Gastroesophageal sphincter (tissue), 3 donors: ENCODE measurements around the gene BEND5.

Experiments
- EP300 ChIP-seq: sonication (generic); formaldehyde crosslinking; IDR thresholded peaks from one replicate; pipeline ENCODE4 v1.6.1; 2017; ENCODE audit warnings: antibody characterized with exemption, mild to moderate bottlenecking
- POLR2A ChIP-seq, 2 donors: fragments of 450-650 bp; IDR thresholded peaks; one replicate each; pipeline ENCODE4 v1.6.1; 2017; ENCODE audit warnings: antibody characterized with exemption in 2 of 2, mild to moderate bottlenecking in 2 of 2, moderate library complexity in 1 of 2
- TF ChIP-seq, protein P1 (sequence below), 4 experiments: fragments of 200-600 bp in 2 of 4; fragments of 450-650 bp in 2 of 4; sonication (generic) in 1 of 4; IDR thresholded peaks; one replicate each; pipeline ENCODE4 v1.5.1; 2017 to 2019; ENCODE audit warnings: antibody characterized with exemption in 4 of 4, mild to moderate bottlenecking in 2 of 4, moderate library complexity in 2 of 4

DNA sequence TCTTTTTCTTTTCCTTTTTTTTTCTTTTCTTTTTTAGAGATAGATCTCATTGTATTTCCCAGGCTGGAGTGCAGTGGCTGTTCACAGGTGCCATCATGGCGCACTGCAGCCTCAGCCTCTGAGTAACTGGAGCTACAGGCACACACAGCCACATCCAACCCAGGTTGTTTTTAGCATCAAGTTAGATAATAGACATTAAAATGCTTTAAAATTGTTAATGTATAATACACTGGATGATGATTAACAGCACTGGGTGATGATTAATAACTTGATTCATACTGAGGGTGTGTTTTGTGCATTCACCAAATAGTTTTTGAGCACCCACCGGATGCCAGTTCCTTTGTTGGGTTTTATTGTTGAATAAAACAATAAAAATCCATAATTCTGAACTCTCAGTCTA lies 75.2 kb downstream of the BEND5 start:
- TF ChIP-seq, protein P1, sequence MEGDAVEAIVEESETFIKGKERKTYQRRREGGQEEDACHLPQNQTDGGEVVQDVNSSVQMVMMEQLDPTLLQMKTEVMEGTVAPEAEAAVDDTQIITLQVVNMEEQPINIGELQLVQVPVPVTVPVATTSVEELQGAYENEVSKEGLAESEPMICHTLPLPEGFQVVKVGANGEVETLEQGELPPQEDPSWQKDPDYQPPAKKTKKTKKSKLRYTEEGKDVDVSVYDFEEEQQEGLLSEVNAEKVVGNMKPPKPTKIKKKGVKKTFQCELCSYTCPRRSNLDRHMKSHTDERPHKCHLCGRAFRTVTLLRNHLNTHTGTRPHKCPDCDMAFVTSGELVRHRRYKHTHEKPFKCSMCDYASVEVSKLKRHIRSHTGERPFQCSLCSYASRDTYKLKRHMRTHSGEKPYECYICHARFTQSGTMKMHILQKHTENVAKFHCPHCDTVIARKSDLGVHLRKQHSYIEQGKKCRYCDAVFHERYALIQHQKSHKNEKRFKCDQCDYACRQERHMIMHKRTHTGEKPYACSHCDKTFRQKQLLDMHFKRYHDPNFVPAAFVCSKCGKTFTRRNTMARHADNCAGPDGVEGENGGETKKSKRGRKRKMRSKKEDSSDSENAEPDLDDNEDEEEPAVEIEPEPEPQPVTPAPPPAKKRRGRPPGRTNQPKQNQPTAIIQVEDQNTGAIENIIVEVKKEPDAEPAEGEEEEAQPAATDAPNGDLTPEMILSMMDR (IDR thresholded peaks at IDR 0.05), result no peak
- TF ChIP-seq EP300 (no peak), POLR2A (IDR thresholded peaks at IDR 0.05) (no peak)
